IPS-NIHi7 (cell line): Measurements from ENCODE around the gene SLC7A14.

Experiments used
- DNase-seq: peaks from one replicate; pipeline ENCODE4 v3.0.0; 2012; ENCODE audit warnings: mixed read lengths; ENCODE audit errors: extremely low spot score

Gene SLC7A14

DNA sequence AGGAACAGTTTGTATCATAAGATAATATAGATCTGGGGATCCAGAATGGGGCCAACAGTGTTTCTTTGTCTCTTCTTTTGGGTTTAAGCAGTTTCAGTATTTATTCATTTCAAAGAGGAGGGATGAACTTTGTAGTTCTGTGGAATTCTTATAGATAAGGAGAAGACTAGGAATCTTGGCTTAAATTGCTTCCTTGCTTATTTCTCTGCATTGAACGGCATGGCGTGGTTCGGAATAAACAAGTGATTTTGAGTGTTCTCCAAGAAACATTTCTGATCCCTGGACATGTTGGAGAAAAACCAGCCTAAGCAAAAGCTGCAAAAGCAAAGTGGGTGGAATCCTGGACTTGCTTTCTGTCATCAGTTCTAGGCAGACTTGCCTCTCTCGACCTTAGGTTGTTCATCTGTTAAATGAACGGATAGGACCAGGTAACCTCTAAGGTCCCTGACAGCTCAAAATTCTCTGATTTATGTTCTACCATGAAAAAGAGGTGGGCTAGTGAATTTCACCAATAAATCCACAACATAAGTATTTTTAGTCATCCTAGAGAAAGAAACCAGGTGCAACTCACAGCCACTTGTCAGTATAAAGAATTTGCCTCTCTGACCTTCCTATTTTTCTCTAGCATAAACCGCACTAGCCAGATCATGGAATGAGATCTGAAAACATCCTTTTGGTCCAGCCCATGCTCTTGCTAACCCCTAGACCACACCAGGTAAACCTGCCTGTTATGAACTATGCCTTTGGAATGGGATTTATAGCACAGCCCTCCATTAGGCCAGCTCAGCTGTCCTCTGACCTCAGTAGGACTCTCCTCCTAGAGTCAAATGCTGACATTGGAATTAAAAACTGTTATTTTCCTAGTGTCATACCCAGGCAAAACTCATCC, 88.4 kb downstream of the SLC7A14 start:
- DNase-seq: no peak

DNA sequence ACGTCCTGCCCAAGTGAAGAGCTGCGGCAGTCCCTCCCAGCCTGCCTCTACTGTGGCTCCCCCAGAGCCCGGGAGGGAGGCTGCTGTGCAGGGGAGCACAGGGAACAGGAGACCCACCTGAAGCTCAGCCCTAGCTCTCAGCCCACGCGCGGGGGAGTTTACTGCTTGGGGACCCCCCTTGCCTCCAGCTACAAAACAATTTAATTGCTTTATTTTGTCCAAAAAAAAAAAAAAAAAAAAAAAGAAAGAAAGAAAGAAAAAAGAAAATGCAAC, 89.1 kb downstream of the SLC7A14 start:
- DNase-seq: no peak

DNA sequence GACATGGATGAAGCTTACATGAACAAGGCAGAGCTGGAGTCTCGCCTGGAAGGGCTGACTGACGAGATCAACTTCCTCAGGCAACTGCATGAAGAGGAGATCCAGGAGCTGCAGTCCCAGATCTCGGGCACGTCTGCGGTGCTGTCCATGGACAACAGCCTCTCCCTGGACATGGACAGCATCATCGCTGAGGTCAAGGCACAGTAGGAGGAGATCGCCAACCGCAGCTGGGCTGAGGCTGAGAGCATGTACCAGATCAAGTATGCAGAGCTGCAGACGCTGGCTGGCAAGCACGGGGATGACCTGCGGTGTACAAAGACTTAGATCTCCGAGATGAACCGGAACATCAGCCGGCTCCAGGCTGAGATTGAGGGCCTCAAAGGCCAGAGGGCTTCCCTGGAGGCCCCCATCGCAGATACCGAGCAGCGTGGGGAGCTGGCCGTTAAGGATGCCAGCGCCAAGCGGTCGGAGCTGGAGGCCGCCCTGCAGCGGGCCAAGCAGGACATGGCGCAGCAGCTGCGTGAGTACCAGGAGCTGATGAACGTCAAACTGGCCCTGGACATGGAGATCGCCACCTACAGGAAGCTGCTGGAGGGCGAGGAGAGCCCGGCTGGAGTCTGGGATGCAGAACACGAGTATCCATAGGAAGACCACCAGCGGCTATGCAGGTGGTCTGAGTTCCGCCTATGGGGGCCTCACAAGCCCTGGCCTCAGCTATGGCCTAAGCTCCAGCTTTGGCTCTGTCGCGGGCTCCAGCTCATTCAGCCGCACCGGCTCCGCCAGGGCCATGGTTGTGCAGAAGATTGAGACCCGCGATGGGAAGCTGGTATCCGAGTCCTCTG, 89.6 kb downstream of the SLC7A14 start:
- no peak for DNase-seq

DNA sequence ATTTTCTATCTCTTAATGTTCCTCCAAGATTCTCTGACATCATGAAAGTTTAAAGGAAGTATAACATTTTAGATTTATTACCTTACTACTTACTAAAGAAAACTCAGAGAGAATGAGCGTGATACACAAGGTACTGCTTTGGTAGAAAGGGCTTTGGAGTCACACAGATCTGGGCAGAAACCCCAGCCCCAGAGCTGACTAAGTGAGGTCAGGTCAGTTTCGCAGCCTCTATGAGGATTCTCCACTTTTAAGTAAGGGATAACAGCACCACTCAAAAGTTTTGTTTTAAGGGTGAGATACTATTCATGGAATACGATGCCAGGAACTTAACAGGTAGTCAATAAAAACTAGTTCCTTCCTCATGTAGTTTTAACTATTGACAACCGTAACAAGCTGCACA, 91.1 kb downstream of the SLC7A14 start:
- no peak for DNase-seq

DNA sequence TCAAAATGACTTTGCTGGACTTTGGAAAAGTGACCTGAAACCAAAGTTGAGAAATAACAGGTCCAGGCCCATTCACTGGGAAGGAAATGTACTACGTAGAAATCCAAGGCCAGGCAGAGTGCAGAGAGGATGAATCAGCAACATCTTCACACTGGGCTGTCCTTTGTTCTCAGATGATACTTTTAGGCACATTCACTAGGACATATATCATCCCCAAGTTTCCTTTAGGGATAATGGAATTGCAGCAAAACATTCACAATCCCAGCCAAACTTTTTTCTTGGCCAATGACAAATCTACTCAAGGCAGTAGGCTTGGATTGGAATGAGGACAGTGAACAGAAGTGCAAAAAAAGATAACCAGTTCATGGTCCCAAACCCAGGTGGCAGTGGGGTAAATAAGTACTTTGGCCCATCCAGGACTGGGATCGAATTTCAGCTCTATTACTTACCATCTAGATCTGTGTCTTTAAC, 92.1 kb downstream of the SLC7A14 start:
- no peak for DNase-seq

DNA sequence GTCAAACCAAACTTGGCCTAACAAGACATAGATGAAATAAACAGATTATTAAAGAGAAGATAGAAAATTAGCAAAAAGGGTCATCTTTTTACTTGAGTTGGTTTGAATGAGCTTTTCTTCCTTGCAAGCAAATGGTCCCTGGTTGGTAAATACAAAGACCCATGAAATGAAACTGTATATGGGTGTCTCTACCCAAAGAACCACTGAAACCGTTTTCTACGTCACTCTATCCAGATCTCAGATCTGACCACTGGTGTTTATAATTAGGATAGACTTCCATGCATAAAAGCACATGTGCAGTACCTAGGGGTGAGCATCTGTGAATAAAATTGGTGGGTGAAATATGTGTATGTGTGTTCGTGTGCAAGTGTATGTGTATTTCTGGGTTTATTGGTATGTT, 94.0 kb downstream of the SLC7A14 start:
- DNase-seq: no peak

DNA sequence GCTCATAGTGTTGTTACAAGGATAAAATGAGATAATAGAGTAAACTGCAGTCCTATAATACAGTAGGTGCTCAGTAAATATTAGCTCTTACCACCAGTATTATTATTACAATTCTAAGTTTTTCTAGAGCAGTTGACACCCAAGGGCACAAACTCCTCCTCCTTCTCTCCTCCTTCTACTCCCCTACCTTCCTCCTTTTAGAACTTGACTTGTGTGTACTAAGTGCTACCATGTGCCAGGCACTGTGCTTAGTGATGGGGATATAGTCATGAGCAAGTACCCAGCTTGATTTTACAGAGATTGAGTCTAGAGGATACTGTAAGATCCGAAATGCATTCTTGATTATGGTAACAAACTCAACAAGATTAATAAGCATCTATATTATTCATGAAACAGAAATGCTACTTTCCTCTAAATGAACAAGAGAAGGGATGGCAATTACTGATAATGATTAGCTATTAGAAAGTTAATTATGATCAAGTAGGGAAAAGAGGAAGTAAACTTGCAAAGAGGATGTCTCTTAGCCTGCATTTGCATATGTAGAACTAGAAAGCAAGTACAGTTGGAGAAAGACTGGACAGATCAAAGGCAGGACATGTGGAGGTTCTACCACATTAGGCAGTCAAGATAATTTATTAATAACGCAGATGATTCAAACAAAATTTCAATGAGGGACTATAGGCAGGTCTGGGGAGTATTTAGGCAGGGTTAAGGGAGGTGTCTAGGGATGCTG, 94.9 kb downstream of the SLC7A14 start:
- no peak for DNase-seq

DNA sequence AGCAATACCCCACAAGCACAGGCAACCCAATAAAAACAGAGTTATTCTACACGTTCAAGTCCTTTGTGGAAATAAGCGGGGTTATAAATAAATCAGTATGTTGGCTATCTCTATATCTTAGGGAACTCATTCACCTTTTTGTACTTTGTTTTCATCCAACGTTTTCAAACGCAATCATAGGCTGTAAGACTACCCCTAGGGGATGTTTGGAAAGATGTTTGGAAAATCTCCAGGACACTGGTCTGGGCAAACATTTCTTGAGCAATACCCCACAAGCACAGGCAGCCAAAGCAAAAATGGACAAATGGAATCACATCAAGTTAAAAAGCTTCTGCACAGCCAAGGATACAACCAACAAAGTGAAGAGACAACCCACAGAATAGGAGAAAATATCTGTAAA, 97.1 kb downstream of the SLC7A14 start:
- no peak for DNase-seq

DNA sequence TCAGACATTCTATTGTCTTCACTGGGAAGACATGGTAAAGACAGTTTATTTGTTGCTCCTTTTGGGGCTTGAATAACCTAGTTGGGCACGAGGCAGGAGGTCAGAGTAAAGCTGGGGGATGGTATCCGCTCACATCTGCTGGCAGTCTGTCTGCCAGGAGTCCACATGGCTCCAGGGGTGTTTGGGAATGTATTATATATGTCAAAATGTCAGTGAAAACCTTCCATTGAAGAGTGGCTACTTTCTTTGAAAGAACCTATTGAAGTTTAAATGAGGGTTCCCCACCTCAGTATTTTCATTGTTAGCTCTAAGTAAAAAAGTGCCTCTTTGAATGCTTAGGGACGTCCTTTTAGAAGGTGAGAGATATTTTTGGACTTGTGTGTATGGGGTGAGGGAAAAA, 98.8 kb downstream of the SLC7A14 start:
- DNase-seq: no peak

DNA sequence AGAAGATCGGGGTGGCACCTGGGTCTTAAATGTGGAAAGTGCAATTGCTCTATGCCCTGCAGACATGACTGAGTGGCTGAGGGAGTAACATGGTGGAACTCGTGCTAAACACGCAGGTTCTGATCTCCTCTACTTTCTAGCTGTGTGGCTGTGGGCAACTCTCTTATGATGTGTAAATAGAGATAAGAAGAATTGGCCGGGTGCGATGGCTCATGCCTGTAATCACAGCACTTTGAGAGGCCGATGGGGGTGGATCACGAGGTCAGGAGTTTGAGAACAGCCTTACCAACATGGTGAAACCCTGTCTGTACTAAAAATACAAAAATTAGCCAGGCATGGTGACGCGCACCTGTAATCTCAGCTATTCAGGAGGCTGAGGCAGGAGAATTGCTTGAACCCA, 99.5 kb downstream of the SLC7A14 start:
- no peak for DNase-seq

DNA sequence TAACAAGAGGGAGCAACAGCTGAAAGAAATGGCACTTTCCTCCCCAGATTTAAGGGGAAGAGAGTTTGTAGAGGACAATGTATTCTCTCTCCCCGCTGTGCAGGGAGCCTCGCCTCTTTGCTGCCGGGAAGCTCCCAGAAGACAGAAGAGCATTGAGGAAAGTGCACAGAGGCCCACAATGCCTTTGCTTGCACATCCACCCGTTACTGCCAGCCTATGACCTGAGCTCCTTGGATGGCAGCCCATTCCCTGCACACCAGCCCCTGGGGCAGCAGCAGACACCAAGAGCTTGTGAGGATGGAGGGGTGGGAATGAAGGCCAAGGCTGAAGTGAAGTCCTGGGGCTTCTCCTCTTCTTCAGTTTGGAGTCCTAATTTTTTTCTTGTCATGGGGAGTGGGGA, 100.2 kb downstream of the SLC7A14 start:
- no peak for DNase-seq

DNA sequence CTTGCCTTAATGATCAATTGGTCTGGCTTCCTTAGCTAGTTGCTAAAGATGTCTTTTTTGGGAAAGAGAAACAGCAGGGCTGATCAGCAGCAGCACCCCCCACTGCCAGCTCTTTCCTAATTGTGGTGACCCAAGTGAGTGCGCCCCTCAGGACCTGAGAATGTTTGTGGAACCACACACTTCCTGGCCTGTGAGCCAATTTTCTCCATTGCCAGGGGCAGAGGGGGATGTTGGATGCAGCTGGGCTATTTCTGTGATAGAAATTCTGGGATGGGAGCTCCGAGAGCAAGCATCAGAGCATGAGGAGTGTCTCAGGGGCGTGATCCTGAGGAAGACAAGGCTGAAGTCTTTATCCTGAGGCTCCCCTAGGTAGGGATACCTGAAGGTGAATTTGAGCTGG, 100.6 kb downstream of the SLC7A14 start:
- no peak for DNase-seq

DNA sequence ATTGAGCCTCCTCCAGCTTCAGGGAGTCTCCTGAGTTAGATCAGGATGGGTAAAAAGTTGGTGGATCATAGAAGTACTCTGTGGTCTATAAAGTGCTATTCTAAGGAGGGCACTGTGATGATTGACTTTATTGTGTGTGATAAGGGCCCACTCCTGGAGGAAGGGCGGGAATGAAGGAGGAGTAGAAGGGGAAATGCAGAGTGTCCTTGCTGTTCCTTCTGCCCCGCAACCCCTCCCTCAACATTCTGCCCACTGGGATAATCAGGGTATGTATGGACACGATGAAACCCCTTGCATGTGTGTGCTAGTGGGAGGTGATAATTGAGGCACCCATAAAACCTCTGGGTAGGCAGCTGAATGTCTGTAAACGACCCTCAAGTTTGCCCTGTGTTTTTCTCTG, 101.0 kb downstream of the SLC7A14 start:
- DNase-seq: no peak

DNA sequence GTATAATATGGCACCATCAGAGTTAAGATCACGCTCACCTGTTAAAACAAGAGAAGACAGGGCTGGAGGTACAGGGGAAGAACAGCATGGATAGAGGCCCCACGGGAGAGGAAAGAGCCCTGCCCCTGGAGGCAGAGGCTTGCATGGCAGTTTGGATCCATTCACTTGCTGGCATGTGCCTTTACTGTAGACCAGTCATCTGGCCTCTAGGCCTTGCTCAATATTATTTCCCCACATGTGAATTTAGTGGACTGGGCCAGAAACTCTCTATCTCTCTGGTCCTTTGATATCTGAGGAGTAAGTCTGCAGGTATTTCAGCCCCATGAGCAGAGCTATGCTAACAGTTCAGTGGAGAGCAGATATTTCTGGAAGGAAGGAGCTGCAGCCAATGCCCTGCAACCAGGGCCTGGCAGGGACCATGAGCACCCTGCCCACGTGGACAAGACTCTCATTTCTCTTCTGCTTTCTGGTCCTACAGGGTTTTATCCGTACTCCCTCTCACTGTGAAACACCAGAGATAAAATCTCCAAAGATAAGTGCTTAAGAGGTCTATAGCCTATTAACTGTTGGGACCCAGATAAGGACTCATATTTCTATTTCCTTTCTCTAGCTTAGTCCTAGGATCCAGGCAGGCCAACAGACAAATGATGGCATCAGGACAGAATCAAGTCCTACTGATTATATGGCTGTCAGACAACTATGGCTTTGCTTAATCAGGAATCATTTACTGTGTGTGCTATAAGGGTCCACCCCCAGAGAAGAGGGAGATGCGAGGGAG, 102.2 kb downstream of the SLC7A14 start:
- peak; percentile 46 for DNase-seq

DNA sequence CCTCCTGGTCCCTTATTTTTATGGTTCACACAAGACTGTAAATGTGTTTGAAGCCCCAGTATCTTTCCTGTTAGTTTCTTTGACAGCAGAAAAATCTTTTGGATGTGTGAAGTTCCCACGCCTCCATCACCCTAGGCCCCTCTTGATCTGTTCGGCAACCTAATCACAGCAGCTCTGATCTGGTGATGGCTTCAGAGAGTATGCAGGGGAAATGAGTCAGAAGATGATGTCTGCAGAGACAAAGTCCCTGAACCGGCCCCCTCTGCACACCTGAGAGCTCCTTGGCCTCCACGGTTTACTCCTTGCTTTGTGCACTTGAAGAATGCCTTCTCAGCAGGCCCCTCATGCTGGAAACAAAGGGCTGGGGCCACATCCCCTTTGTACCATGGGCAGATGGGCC, 103.7 kb downstream of the SLC7A14 start:
- no peak for DNase-seq

DNA sequence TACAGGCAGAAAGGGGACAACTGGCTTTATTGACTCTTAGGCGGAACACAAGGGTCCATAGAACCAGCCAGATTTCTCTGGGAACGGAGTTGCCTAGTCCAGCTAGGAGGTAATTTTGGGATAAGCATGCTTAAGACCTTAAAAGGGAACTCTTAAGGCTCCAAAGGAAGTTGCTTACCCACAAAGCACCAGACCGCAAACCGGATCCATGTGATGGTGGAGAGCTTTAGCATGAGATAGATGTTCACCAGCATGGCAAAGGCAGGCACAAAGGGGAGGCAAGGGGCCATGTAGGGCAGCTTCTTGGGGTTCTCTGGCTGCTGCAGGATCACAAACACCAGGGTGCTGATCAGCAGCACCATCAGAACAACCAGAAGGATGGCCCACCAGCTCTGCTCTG, 105.8 kb downstream of the SLC7A14 start:
- DNase-seq: no peak

DNA sequence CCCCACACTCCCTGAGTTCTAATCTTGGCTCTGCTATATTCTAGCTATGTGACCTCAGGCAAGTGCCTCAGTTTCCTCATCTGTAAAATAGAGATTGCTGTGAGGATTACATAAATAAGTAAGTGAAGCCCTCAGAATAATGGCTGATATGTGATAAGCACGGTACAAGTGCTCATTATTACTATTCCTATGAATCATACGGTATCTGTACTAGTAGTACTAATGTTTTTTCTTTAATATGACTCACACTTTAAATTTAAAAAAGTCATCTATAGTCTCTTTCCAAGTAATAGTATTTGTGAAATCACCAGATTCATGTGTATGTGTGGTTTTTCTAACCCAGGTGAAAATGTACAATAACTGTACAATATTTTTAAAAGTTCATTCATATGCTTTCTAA, 108.5 kb downstream of the SLC7A14 start:
- no peak for DNase-seq

DNA sequence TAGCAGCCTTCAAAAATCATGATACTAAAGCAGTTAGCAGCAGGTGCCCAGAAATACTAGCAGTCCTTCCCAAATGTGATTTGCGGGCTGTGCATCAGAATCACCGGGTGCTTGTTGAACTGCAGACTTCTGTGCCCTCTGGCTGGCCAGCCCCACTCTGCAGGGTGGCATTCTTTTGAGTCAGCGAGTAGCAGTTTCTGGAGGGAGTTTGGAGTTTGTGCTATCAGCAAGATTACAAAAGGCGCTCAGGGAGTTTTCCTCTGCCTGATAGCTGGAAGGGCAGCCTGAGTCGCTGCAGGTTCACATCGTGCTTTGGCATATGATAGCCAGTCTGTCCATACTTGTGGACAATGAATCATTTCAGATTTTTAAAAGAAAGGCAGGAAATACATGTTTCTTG, 109.6 kb downstream of the SLC7A14 start:
- DNase-seq: peak; percentile 48

DNA sequence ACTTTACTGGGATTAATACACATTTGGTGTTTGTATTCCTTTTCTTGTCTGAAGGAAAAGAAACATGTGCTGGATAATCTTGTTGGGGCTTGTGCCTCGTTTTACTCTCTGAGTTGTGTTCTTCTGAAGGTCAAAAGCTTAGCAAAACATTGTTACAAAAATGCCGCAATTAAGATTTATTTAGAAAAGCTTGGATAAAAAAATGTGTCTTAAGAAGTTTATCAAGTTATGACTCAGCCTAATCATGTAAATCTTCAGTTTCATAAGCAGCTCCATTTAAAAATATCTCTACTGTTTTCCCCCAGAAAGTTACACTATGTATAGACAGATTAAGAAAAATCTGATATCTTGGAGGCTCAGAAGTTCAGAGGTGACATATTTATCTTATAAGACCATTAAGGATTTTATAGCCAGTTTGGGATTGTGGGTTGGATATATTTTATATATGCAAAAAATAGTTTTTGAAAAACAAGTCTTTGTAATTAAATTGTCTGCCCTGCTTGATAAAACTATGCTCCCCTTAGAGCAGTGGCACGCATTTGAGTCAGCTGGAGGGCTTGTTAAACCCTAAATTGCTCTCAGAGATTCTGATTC, 110.7 kb downstream of the SLC7A14 start:
- no peak for DNase-seq

DNA sequence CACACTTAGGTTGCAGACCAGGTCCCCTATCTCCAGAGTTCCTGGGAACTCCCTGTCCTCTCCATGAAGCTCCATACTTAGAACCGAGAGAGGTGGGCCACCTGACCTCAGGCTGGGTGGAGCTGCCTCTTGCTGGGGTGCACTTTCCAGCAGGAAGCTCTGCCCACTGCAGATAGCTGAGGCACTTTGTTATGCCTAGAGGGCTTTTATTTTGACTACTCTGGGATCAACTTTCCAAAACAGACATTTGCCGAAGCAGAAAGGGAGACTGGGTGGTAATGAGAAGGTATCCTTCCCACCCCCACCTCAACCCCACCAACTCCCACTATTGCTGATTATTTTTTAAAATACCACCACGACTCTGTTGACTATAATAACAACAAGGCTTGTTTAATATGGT, 112.5 kb downstream of the SLC7A14 start:
- no peak for DNase-seq

DNA sequence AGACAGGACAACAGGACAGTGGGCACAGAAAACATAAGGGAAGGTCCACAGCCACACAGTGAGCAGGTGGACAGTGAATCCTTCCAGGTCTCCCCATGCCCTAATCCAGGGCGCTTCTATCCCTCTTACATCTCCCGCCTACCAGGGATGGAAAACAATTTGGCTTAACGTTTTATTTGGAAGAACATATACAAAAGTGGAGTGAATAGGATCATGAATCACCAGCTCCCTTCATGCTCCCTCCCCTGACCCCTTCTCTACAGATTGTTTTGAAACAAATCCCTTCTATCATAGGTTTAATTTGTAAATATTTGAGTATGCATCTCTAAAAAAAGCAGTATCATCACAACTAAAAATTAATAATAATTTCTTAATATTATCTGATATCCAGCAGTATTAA, 114.7 kb downstream of the SLC7A14 start:
- no peak for DNase-seq
